ENCODE measurements around the gene ZNF444. TPM values are rescaled to one million over a fixed set of nuclear protein-coding genes. Genes with fewer than 3 reads are reported as not detected.

Gene ZNF444
- total RNA-seq, 1 experiment from 2014 or later = 31.7 TPM

DNA sequence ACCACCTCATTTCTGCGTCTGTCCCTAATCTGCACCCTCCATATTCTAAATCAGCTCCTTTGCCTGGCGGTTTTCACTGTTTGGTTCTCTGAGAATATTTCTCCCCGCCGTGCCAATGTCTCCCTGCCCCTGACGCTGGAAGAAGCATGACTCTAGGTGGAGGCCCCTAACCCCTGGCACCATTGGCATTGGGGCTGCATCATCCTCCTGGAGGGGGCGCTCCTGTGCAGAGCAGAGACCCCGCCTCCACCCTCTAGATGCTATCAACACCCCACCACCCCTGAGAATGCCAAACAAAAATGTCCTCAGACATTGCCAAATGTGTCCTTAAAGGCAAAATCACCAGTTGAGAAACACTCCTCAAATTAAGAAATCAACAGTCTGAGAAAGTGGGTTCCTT, 50.0 kb downstream of the ZNF444 start (continued):
- TF ChIP-seq ZNF274 (IDR thresholded peaks at IDR 0.05; ENCODE audit: low read depth, low read length) = no peak

DNA sequence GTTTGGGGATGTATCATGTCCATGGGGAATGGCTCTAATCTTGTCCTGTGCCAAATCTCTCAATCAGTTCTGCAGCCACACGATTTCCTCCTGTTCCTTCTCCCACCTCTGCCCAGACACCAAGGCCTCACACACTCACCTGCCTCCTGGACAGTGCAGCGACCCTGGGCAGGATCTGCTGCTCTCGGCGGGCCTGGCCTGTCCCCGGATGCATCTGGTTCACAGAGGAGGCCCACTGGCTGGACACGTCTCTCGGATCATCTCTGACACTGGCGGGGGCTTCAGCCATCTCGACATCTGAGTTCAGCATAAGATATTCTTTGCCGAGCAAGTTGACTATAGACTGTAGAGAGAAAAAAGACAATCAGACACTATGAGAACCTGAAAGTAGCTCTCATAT, 50.6 kb downstream of the ZNF444 start:
- DNase-seq (ENCODE audit: low read depth, low spot score) = no peak
- H3K27ac ChIP-seq (ENCODE audit: low read depth, low read length) = no peak overlapping the region
- no TSS peak for BruUV-seq (replicated peaks)
- no peaks in the 10 kb centered on the region for H3K9me3 ChIP-seq (ENCODE audit: control insufficient read depth in 1 of 2, insufficient read depth in 1 of 2, low read depth in 1 of 2, low read length in 2 of 2)
- H2AFZ ChIP-seq (ENCODE audit: low read depth, low read length, poor library complexity, severe bottlenecking) = no peak overlapping the region
- no peaks in the 10 kb centered on the region for H3K4me1 ChIP-seq (ENCODE audit: control insufficient read depth in 1 of 2, insufficient read depth in 2 of 2, low read length in 2 of 2)
- CTCF ChIA-PET = no interaction called here
- no peaks in the 10 kb centered on the region for H3K27me3 ChIP-seq (ENCODE audit: insufficient read depth, low read length)
- no peak overlapping the region for H3K4me2 ChIP-seq (ENCODE audit: low read length)
- RAD21 ChIA-PET (ENCODE audit: low non-redundant PET in 1 of 2, low total read pairs in 2 of 2, uncharacterized antibody in 2 of 2, unreplicated experiment in 2 of 2) = no interaction called here
- no peak overlapping the region for H3K9ac ChIP-seq (ENCODE audit: low read length)
- H3K4me3 ChIP-seq (replicated peaks in 1 of 2; ENCODE audit: low read depth in 1 of 2, low read length in 2 of 2) = no peak overlapping the region
- ATAC-seq = no peak
- H4K20me1 ChIP-seq (ENCODE audit: insufficient read depth) = no peaks in the 10 kb centered on the region
- no peaks in the 10 kb centered on the region for H3K9me2 ChIP-seq (ENCODE audit: insufficient read depth)
- H3K79me2 ChIP-seq (ENCODE audit: insufficient read depth, low read length) = no peaks in the 10 kb centered on the region
- POLR2A ChIA-PET = no interaction called here
- H3K36me3 ChIP-seq (ENCODE audit: control insufficient read depth in 1 of 2, insufficient read depth in 2 of 2, low read length in 2 of 2) = no peaks in the 10 kb centered on the region
- intact Hi-C loops (cut with micrococcal nuclease) = no loop called here
- TF ChIP-seq JUND (IDR thresholded peaks at IDR 0.05) (no peak), YY1 (IDR thresholded peaks at IDR 0.05; ENCODE audit: extremely low read depth, insufficient replicate concordance, low read depth, low read length) (no peak), RAD21 (IDR thresholded peaks at IDR 0.05; ENCODE audit: low read depth) (no peak), SRF (IDR thresholded peaks at IDR 0.05; ENCODE audit: low read depth) (no peak), ELF1 (IDR thresholded peaks at IDR 0.05; ENCODE audit: borderline replicate concordance, low read depth) (no peak), CBX3 (IDR thresholded peaks at IDR 0.05; ENCODE audit: low read depth) (no peak), EZH2phosphoT487 (IDR thresholded peaks at IDR 0.05; ENCODE audit: borderline replicate concordance) (no peak), EZH2 (IDR thresholded peaks at IDR 0.05) (no peak), FOSL1 (IDR thresholded peaks at IDR 0.05; ENCODE audit: low read depth) (no peak)
- TF ChIP-seq, protein P1, sequence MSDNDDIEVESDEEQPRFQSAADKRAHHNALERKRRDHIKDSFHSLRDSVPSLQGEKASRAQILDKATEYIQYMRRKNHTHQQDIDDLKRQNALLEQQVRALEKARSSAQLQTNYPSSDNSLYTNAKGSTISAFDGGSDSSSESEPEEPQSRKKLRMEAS (IDR thresholded peaks at IDR 0.05) = no peak
